Right lobe of liver (tissue), 6 donors: ENCODE results near the gene FERMT1. TPM values are rescaled to one million over a fixed set of nuclear protein-coding genes. Genes with fewer than 3 reads are reported as not detected.

ENCODE experiments used
- ATAC-seq, 4 donors: fragments of 200-7000 bp; cut with Tn5 transposase; one replicate each; pipeline ENCODE4 v1.9.1; 2020; ENCODE audit warnings: mild to moderate bottlenecking in 4 of 4, moderate library complexity in 4 of 4
- DNase-seq, 3 donors: peaks; one replicate each; pipeline ENCODE4 v3.0.0-alpha.2; 2020
- H3K27ac ChIP-seq, 3 donors: fragments of 200-600 bp; one replicate each; pipeline ENCODE4 v1.8.0; 2022
- H3K27me3 ChIP-seq, 2 donors: fragments of 200-600 bp; one replicate each; pipeline ENCODE4 v1.8.0; 2022
- H3K36me3 ChIP-seq, 4 donors: fragments of 200-600 bp; sonication (generic) in 1 of 4; one replicate each; pipeline versions ENCODE4 v1.5.1 to v1.8.0; 2017 to 2022; ENCODE audit warnings: control low read depth in 1 of 4
- H3K4me1 ChIP-seq, 4 donors: fragments of 200-600 bp; sonication (generic) in 1 of 4; one replicate each; pipeline versions ENCODE4 v1.5.1 to v1.8.0; 2017 to 2022; ENCODE audit warnings: control low read depth in 1 of 4
- H3K4me3 ChIP-seq, 3 donors: fragments of 200-600 bp; one replicate each; pipeline ENCODE4 v1.8.0; 2022
- H3K9me3 ChIP-seq, 4 donors: fragments of 200-600 bp; sonication (generic) in 1 of 4; one replicate each; pipeline versions ENCODE4 v1.5.1 to v1.8.0; 2017 to 2022; ENCODE audit warnings: control low read depth in 1 of 4
- CTCF ChIP-seq, 4 donors: fragments of 200-600 bp in 3 of 4; fragments of 450-650 bp in 1 of 4; IDR thresholded peaks; one replicate each; pipeline versions ENCODE4 v1.5.1 to v1.8.0; 2016 to 2022; ENCODE audit warnings: antibody characterized with exemption in 4 of 4, mild to moderate bottlenecking in 2 of 4
- POLR2A ChIP-seq: fragments of 450-650 bp; IDR thresholded peaks from one replicate; pipeline ENCODE4 v1.6.1; 2017; ENCODE audit warnings: antibody characterized with exemption, mild to moderate bottlenecking
- WGBS: methylation state at CpG from one replicate; pipeline ENCODE4 v1.1.6; 2018; ENCODE audit warnings: low coverage, low lambda C conversion rate; ENCODE audit not compliant: insufficient coverage; ENCODE audit errors: missing lambda C conversion rate; 5-methylcytosine and 5-hydroxymethylcytosine counted together
- intact Hi-C, 2 donors: fragments of 100-400 bp; cut with DNase I; formaldehyde crosslinking; loops; one replicate each; pipeline versions ENCODE4 v1.11.2 to v1.14.1; 2022
- total RNA-seq, 6 experiments: library from RNA; depleted of rRNA in 2 of 6; stranded (reverse); fragments of >200 nt in 2 of 6; fragmentation: NEBNext Ultra II Directional in 3 of 6; extraction: Animal tissue kit (Norgen Biotek cat#: 25700) in 3 of 6; gene quantifications; one replicate each; pipeline versions ENCODE4 v1.1.0 to v1.2.4, GENCODE V29; 2016 to 2023
- donor health status: DM: no; HTN: yes; CAD: no.
- donor health status: DM: no; HTN: no; CAD: no.
- donor health status: DM: no; HTN: no; CAD: no.
- donor health status: DM: no; HTN: yes; CAD: no.
- donor health status: DM: no; HTN: yes; CAD: no.

FERMT1 gene
- total RNA-seq, 6 experiments from 2014 or later = 0.15 to 2.0 (median 0.55) TPM

- ATAC-seq (no peak), DNase-seq (no peak)
- H3K36me3 ChIP-seq = no peaks in the 10 kb centered on the region
- no peaks in the 10 kb centered on the region for H3K4me1 ChIP-seq
- no peaks in the 10 kb centered on the region for H3K9me3 ChIP-seq
- H3K27ac ChIP-seq = no peak overlapping the region
- TF ChIP-seq CTCF (IDR thresholded peaks at IDR 0.05) (no peak), POLR2A (no peak)
- intact Hi-C loops = no loop called here
- no peak overlapping the region for H3K4me3 ChIP-seq
- 70% methylated on average over 3 of the region's 3 CpGs for WGBS
- H3K27me3 ChIP-seq = no peaks in the 10 kb centered on the region
These were observed 14.5 kb downstream of the FERMT1 start for GRCh38 chr20:6108330-6108729.

- no peaks in the 10 kb centered on the region for H3K36me3 ChIP-seq
- no peak overlapping the region for H3K27ac ChIP-seq
- 65% methylated on average over 7 of the region's 7 CpGs for WGBS
- intact Hi-C loops = no loop called here
- H3K9me3 ChIP-seq = no peaks in the 10 kb centered on the region
- no peaks in the 10 kb centered on the region for H3K4me1 ChIP-seq
- H3K4me3 ChIP-seq = no peak overlapping the region
- TF ChIP-seq POLR2A = no peak
- no peak for TF ChIP-seq CTCF (IDR thresholded peaks at IDR 0.05)
- H3K27me3 ChIP-seq = no peaks in the 10 kb centered on the region
- no peak for DNase-seq
- ATAC-seq = no peak
These were observed 18.2 kb downstream of the FERMT1 start for GRCh38 chr20:6104493-6105188.

DNA sequence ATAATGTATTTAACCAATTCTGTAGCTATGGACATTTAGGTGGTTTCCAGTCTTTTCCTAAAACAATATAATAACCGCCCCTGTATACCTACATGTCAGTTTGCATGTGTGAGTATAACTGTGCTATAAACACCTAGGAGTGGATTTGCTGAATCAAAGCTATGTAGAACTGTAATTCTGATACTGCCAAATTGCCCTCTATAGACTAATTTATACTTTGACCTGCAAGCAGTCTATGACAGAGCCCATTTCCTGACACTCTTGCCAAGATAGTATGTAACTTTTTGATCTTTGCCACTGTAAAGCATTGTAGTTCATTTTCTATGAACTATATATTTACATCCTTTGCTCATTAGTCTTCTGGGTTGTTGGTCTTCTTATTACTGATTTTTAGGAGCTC, 19.5 kb downstream of the FERMT1 start:
- TF ChIP-seq POLR2A (no peak), CTCF (IDR thresholded peaks at IDR 0.05) (no peak)
- intact Hi-C loops = no loop called here
- no peaks in the 10 kb centered on the region for H3K27me3 ChIP-seq
- H3K36me3 ChIP-seq = no peaks in the 10 kb centered on the region
- ATAC-seq (no peak), DNase-seq (no peak)
- 82% methylated on average over 1 of the region's 1 CpG for WGBS
- no peaks in the 10 kb centered on the region for H3K4me1 ChIP-seq
- H3K27ac ChIP-seq = no peak overlapping the region
- H3K4me3 ChIP-seq = no peak overlapping the region
- no peaks in the 10 kb centered on the region for H3K9me3 ChIP-seq

GRCh38 chr20:6101346-6101745, 21.5 kb downstream of the FERMT1 start:
- no peaks in the 10 kb centered on the region for H3K9me3 ChIP-seq
- H3K27ac ChIP-seq = no peak overlapping the region
- intact Hi-C loops = no loop called here
- H3K36me3 ChIP-seq = no peaks in the 10 kb centered on the region
- no peak overlapping the region for H3K4me3 ChIP-seq
- no peak for TF ChIP-seq CTCF (IDR thresholded peaks at IDR 0.05)
- TF ChIP-seq POLR2A = no peak
- no peaks in the 10 kb centered on the region for H3K4me1 ChIP-seq
- DNase-seq (no peak), ATAC-seq (no peak)
- WGBS = 80% methylated on average over 2 of the region's 2 CpGs
- no peaks in the 10 kb centered on the region for H3K27me3 ChIP-seq

DNA sequence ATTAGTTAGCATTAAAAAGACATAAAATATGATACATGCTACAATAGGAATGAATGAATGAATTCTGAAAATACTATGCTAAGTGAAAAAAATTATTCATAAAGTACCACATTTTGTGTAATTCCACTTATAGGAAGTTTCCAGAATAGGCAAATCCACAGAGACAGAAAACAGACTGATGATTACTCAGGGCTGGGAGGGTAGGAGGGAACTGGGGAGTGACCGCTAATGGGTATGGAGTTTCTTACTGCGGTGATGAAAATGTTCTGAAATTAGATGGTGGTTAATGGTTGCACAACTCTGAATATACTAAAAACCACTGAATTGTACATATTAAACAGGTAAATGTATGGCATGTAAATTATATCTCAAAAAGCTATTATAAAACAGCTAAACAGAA, 22.6 kb downstream of the FERMT1 start:
- no peak for DNase-seq
- intact Hi-C loops = no loop called here
- Histone ChIP-seq H3K27ac (no peak overlapping the region), H3K27me3 (no peaks in the 10 kb centered on the region), H3K4me1 (no peaks in the 10 kb centered on the region), H3K9me3 (no peaks in the 10 kb centered on the region), H3K36me3 (no peaks in the 10 kb centered on the region), H3K4me3 (no peak overlapping the region)
- TF ChIP-seq POLR2A = no peak
- no peak for TF ChIP-seq CTCF (IDR thresholded peaks at IDR 0.05)
- ATAC-seq = no peak
- WGBS = 63% methylated on average over 2 of the region's 2 CpGs
